Astrocyte (in vitro differentiated cells and primary cell): Measurements from ENCODE around the gene IGFBPL1.

Experiments
- CTCF ChIP-seq: IDR thresholded peaks from 2 replicates; pipeline ENCODE4 v1.5.1; 2011; ENCODE audit warnings: low read depth, mild to moderate bottlenecking, inconsistent platforms, low read length, moderate library complexity; ENCODE audit not compliant: insufficient read depth
- EZH2 ChIP-seq: IDR thresholded peaks from 2 replicates; pipeline ENCODE4 v1.6.1; 2012; ENCODE audit warnings: mild to moderate bottlenecking, low read length, inconsistent platforms; ENCODE audit not compliant: insufficient read depth

- no peak for TF ChIP-seq CTCF
- TF ChIP-seq EZH2, result no peak
Observed at GRCh38 chr9:38437193-38437823, 13.1 kb upstream of the IGFBPL1 start.
